Measurements from ENCODE around the gene DLK1. TPM values are rescaled to one million over a fixed set of nuclear protein-coding genes. Genes with fewer than 3 reads are reported as not detected.
A peak's percentile ranks its signal among the peaks of the same experiment; 100 is the strongest.

Gene DLK1
- total RNA-seq, 1 experiment from 2014 or later: 8.2 TPM

GRCh38 chr14:100778951-100779690 lies 52.4 kb downstream of the DLK1 start:
- no peak for DNase-seq (ENCODE audit: low read depth, low spot score)
- in situ Hi-C loops (cut with HindIII; ENCODE audit: low pct_unique_long_range_greater_than_20kb, low sequenced_read_pairs): no loop called here

GRCh38 chr14:100779691-100780080 lies 53.0 kb downstream of the DLK1 start:
- in situ Hi-C loops (cut with HindIII; ENCODE audit: low pct_unique_long_range_greater_than_20kb, low sequenced_read_pairs): no loop called here
- DNase-seq (ENCODE audit: low read depth, low spot score): no peak

GRCh38 chr14:100780246-100780645 lies 53.6 kb downstream of the DLK1 start:
- in situ Hi-C loops (cut with HindIII; ENCODE audit: low pct_unique_long_range_greater_than_20kb, low sequenced_read_pairs): no loop called here
- DNase-seq (ENCODE audit: low read depth, low spot score): no peak

- in situ Hi-C loops (cut with HindIII; ENCODE audit: low pct_unique_long_range_greater_than_20kb, low sequenced_read_pairs): no loop called here
- DNase-seq (ENCODE audit: low read depth, low spot score): no peak
Observed at GRCh38 chr14:100780646-100781355, 54.1 kb downstream of the DLK1 start.

GRCh38 chr14:100781952-100782351 lies 55.3 kb downstream of the DLK1 start:
- in situ Hi-C loops (cut with HindIII; ENCODE audit: low pct_unique_long_range_greater_than_20kb, low sequenced_read_pairs): no loop called here
- DNase-seq (ENCODE audit: low read depth, low spot score): no peak

GRCh38 chr14:100782516-100783320 lies 56.0 kb downstream of the DLK1 start:
- DNase-seq (ENCODE audit: low read depth, low spot score): no peak
- in situ Hi-C loops (cut with HindIII; ENCODE audit: low pct_unique_long_range_greater_than_20kb, low sequenced_read_pairs): no loop called here

- in situ Hi-C loops (cut with HindIII; ENCODE audit: low pct_unique_long_range_greater_than_20kb, low sequenced_read_pairs): no loop called here
- no peak for DNase-seq (ENCODE audit: low read depth, low spot score)
Observed at GRCh38 chr14:100783630-100784370, 57.1 kb downstream of the DLK1 start.

GRCh38 chr14:100784523-100785337 lies 58.0 kb downstream of the DLK1 start:
- in situ Hi-C loops (cut with HindIII; ENCODE audit: low pct_unique_long_range_greater_than_20kb, low sequenced_read_pairs): no loop called here
- DNase-seq (ENCODE audit: low read depth, low spot score): no peak

- in situ Hi-C loops (cut with HindIII; ENCODE audit: low pct_unique_long_range_greater_than_20kb, low sequenced_read_pairs): no loop called here
- DNase-seq (ENCODE audit: low read depth, low spot score): no peak
Observed at GRCh38 chr14:100785338-100785615, 58.6 kb downstream of the DLK1 start.

- in situ Hi-C loops (cut with HindIII; ENCODE audit: low pct_unique_long_range_greater_than_20kb, low sequenced_read_pairs): no loop called here
- no peak for DNase-seq (ENCODE audit: low read depth, low spot score)
Observed at GRCh38 chr14:100785626-100786025, 58.9 kb downstream of the DLK1 start.

GRCh38 chr14:100786131-100786530 lies 59.4 kb downstream of the DLK1 start:
- DNase-seq (ENCODE audit: low read depth, low spot score): peak; percentile 76
- in situ Hi-C loops (cut with HindIII; ENCODE audit: low pct_unique_long_range_greater_than_20kb, low sequenced_read_pairs): no loop called here

- in situ Hi-C loops (cut with HindIII; ENCODE audit: low pct_unique_long_range_greater_than_20kb, low sequenced_read_pairs): no loop called here
- no peak for DNase-seq (ENCODE audit: low read depth, low spot score)
Observed at GRCh38 chr14:100786576-100787219, 60.0 kb downstream of the DLK1 start.

- no peak for DNase-seq (ENCODE audit: low read depth, low spot score)
- in situ Hi-C loops (cut with HindIII; ENCODE audit: low pct_unique_long_range_greater_than_20kb, low sequenced_read_pairs): no loop called here
Observed at GRCh38 chr14:100787659-100788058, 61.0 kb downstream of the DLK1 start.
